ENCODE measurements around the gene SRPX.

DNA sequence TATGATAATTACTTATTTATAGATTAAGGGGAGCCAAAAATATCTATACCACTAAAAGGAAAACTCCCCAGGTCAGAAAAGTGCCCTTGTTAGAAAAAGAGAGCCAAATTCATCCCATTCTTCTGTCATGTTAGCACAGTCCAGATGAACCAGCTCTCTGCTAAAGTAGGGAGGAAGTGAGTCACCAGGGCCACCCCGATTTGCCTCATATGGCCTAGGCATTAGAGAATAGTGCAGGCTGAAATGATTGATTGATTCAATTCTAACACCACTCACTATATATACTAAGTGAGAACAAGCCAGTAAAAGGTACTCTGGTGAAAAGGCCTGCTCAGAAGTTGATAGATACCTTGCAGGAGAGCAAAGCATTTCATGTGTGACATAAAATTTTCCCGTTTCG lies 94.5 kb downstream of the SRPX start:
- TF ChIP-seq CTCF (IDR thresholded peaks at IDR 0.05; ENCODE audit: insufficient read depth, low read depth, low read length) (no peak), EZH2 (IDR thresholded peaks at IDR 0.05; ENCODE audit: insufficient read depth, low read length) (no peak)

Data from astrocyte (in vitro differentiated cells and primary cell).